GM21825 (cell line): Measurements from ENCODE around the gene GFRA1.

Experiments used
- ATAC-seq: cut with Tn5 transposase; IDR thresholded peaks from one replicate; pipeline ENCODE4 v1.9.1; 2021; ENCODE audit warnings: mild to moderate bottlenecking, moderate library complexity; ENCODE audit not compliant: unreplicated experiment

The GFRA1 gene

GRCh38 chr10:116133634-116134033, 139.4 kb downstream of the GFRA1 start:
- no peak for ATAC-seq

GRCh38 chr10:116132780-116133399, 140.1 kb downstream of the GFRA1 start:
- no peak for ATAC-seq

GRCh38 chr10:116130006-116130405, 143.0 kb downstream of the GFRA1 start:
- ATAC-seq, result no peak

GRCh38 chr10:116126954-116127695, 145.9 kb downstream of the GFRA1 start:
- no peak for ATAC-seq

- no peak for ATAC-seq
These were observed 146.8 kb downstream of the GFRA1 start for GRCh38 chr10:116126239-116126638.

- no peak for ATAC-seq
These were observed 147.8 kb downstream of the GFRA1 start for GRCh38 chr10:116125180-116125579.

- ATAC-seq, result no peak
These were observed 148.2 kb downstream of the GFRA1 start for GRCh38 chr10:116124777-116125176.

- no peak for ATAC-seq
These were observed 150.3 kb downstream of the GFRA1 start for GRCh38 chr10:116122664-116123063.

GRCh38 chr10:116121640-116122525, 151.1 kb downstream of the GFRA1 start:
- no peak for ATAC-seq

GRCh38 chr10:116120688-116121455, 152.1 kb downstream of the GFRA1 start:
- ATAC-seq, result no peak

- ATAC-seq, result no peak
These were observed 154.2 kb downstream of the GFRA1 start for GRCh38 chr10:116118847-116119246.

- ATAC-seq, result no peak
These were observed 157.2 kb downstream of the GFRA1 start for GRCh38 chr10:116115797-116116196.

- no peak for ATAC-seq
These were observed 157.9 kb downstream of the GFRA1 start for GRCh38 chr10:116115036-116115641.

- no peak for ATAC-seq
These were observed 159.1 kb downstream of the GFRA1 start for GRCh38 chr10:116113721-116114501.

GRCh38 chr10:116112232-116113231, 160.5 kb downstream of the GFRA1 start:
- ATAC-seq, result no peak

- ATAC-seq, result no peak
These were observed 161.4 kb downstream of the GFRA1 start for GRCh38 chr10:116111483-116112095.

- ATAC-seq, result no peak
These were observed 162.3 kb downstream of the GFRA1 start for GRCh38 chr10:116110736-116111135.

- ATAC-seq, result no peak
These were observed 163.1 kb downstream of the GFRA1 start for GRCh38 chr10:116109881-116110280.
